H1 (cell line): ENCODE data around the gene RAB26. TPM values are rescaled to one million over a fixed set of nuclear protein-coding genes. Genes with fewer than 3 reads are reported as not detected.
"Not testable (repeated sequence)": the region's sequence is repeated elsewhere in the genome, so short reads cannot be mapped to it uniquely, and the experiment has no call there.

ENCODE experiments used
- CTCF ChIA-PET: fragments of 300-600 bp; sonication (Branson Sonifier 250); formaldehyde crosslinking; loops from one replicate; lab custom pipeline; 2021; ENCODE audit not compliant: partially characterized antibody; lab: Charles Lee
- POLR2A ChIA-PET: fragments of 300-600 bp; sonication (Branson Sonifier 250); formaldehyde crosslinking; loops from one replicate; lab custom pipeline; 2021; ENCODE audit warnings: inconsistent platforms; ENCODE audit not compliant: partially characterized antibody; lab: Charles Lee
- DNase-seq, 2 experiments: peaks; one replicate each; pipeline versions ENCODE4 v3.0.0 to v3.0.0-alpha.2; 2010 to 2022; ENCODE audit warnings: low spot score in 2 of 2, low read depth in 1 of 2, mixed read lengths in 1 of 2
- FAIRE-seq: peaks from 2 replicates; lab custom pipeline; 2011; peaks lifted over from hg19 to GRCh38; lab: Jason Lieb, UNC
- H2AFZ ChIP-seq: 2 replicates; pipeline ENCODE4 v1.8.1; 2012; ENCODE audit warnings: low read length, inconsistent platforms
- H2AK5ac ChIP-seq: 2 replicates; pipeline ENCODE4 v1.6.1; 2013; ENCODE audit warnings: low read depth, low read length
- H2BK120ac ChIP-seq: replicated peaks from 2 replicates; pipeline ENCODE3; 2013; ENCODE audit warnings: low read depth, low read length, inconsistent platforms
- H2BK12ac ChIP-seq: 2 replicates; pipeline ENCODE4 v1.6.1; 2013; ENCODE audit warnings: low read depth, low read length
- H2BK15ac ChIP-seq: 2 replicates; pipeline ENCODE4 v1.6.1; 2013; ENCODE audit warnings: low read length
- H2BK20ac ChIP-seq: 2 replicates; pipeline ENCODE4 v1.6.1; 2013; ENCODE audit warnings: low read length
- H2BK5ac ChIP-seq: 2 replicates; pipeline ENCODE4 v1.6.1; 2013; ENCODE audit warnings: low read depth, low read length
- H3K14ac ChIP-seq: 2 replicates; pipeline ENCODE4 v1.6.1; 2013; ENCODE audit warnings: inconsistent platforms; ENCODE audit not compliant: insufficient read length
- H3K18ac ChIP-seq: 2 replicates; pipeline ENCODE4 v1.6.1; 2013; ENCODE audit warnings: low read length; ENCODE audit errors: extremely low read depth
- H3K23ac ChIP-seq: 2 replicates; pipeline ENCODE4 v1.6.1; 2013; ENCODE audit warnings: inconsistent platforms; ENCODE audit not compliant: insufficient read length
- H3K23me2 ChIP-seq: 2 replicates; pipeline ENCODE4 v1.6.1; 2013; ENCODE audit warnings: low read depth, low read length
- H3K27ac ChIP-seq: 2 replicates; pipeline ENCODE4 v1.6.1; 2011; ENCODE audit warnings: low read depth, low read length, inconsistent platforms
- H3K27me3 ChIP-seq, 4 experiments: replicated peaks in 1 of 4; 1 replicate in 1 of 4; 2 replicates in 3 of 4; pipeline versions ENCODE4 v1.6.1 to v1.8.1; 2011 to 2013; ENCODE audit warnings: low read length in 3 of 4, mild to moderate bottlenecking in 3 of 4, inconsistent platforms in 2 of 4, mixed read lengths in 2 of 4, moderate library complexity in 1 of 4; ENCODE audit not compliant: control insufficient read depth in 3 of 4, insufficient read depth in 3 of 4; ENCODE audit errors: extremely low read depth in 1 of 4
- H3K36me3 ChIP-seq, 4 experiments: 2 replicates each; pipeline versions ENCODE4 v1.6.1 to v1.8.1; 2011 to 2013; ENCODE audit warnings: mild to moderate bottlenecking in 4 of 4, low read length in 3 of 4, moderate library complexity in 2 of 4, control low read depth in 1 of 4, inconsistent platforms in 1 of 4; ENCODE audit not compliant: insufficient read depth in 4 of 4, control insufficient read depth in 2 of 4
- H3K4ac ChIP-seq: replicated peaks from 2 replicates; pipeline ENCODE3; 2013; ENCODE audit warnings: low read length, low read depth, mixed read lengths, inconsistent platforms; ENCODE audit not compliant: insufficient read length
- H3K4me1 ChIP-seq, 4 experiments: replicated peaks in 1 of 4; 1 replicate in 1 of 4; 2 replicates in 3 of 4; pipeline versions ENCODE4 v1.6.1 to v1.8.1; 2011 to 2013; ENCODE audit warnings: low read length in 3 of 4, inconsistent platforms in 2 of 4, mixed read lengths in 1 of 4; ENCODE audit not compliant: insufficient read depth in 4 of 4, control insufficient read depth in 3 of 4
- H3K4me2 ChIP-seq, 2 experiments: 2 replicates each; pipeline versions ENCODE4 v1.6.1 to v1.8.1; 2011 to 2013; ENCODE audit warnings: low read depth in 2 of 2, low read length in 2 of 2, control low read depth in 1 of 2, inconsistent platforms in 1 of 2, mild to moderate bottlenecking in 1 of 2; ENCODE audit not compliant: insufficient read depth in 1 of 2
- H3K4me3 ChIP-seq, 4 experiments: fragments of 200-600, 300-600 bp in 1 of 4; sonication (generic), shearing (Covaris generic), sonication (Bioruptor Twin) in 1 of 4; 2 replicates each; pipeline versions ENCODE4 v1.5.1 to v1.8.1; 2011 to 2016; ENCODE audit warnings: low read length in 4 of 4, low read depth in 3 of 4, control low read depth in 2 of 4, inconsistent platforms in 2 of 4, mild to moderate bottlenecking in 2 of 4, mixed read lengths in 1 of 4, moderate library complexity in 1 of 4; ENCODE audit not compliant: insufficient read depth in 2 of 4; ENCODE audit errors: extremely low read depth in 1 of 4
- H3K56ac ChIP-seq: replicated peaks from 2 replicates; pipeline ENCODE3; 2013; ENCODE audit warnings: low read depth, mild to moderate bottlenecking, mixed read lengths, low read length, inconsistent platforms; ENCODE audit not compliant: insufficient read length
- H3K79me1 ChIP-seq: 2 replicates; pipeline ENCODE4 v1.6.1; 2013; ENCODE audit warnings: low read depth, low read length, control low read depth
- H3K79me2 ChIP-seq, 2 experiments: 2 replicates each; pipeline versions ENCODE4 v1.6.1 to v1.8.1; 2012 to 2013; ENCODE audit warnings: low read length in 2 of 2, mild to moderate bottlenecking in 2 of 2, inconsistent platforms in 1 of 2; ENCODE audit not compliant: insufficient read depth in 2 of 2, control insufficient read depth in 1 of 2
- H3K9ac ChIP-seq, 4 experiments: replicated peaks in 1 of 4; 1 replicate in 1 of 4; 2 replicates in 3 of 4; pipeline versions ENCODE4 v1.6.1 to v1.8.1; 2011 to 2013; ENCODE audit warnings: low read depth in 3 of 4, low read length in 3 of 4, control low read depth in 2 of 4, mild to moderate bottlenecking in 2 of 4, moderate library complexity in 2 of 4, inconsistent platforms in 1 of 4; ENCODE audit errors: extremely low read depth in 1 of 4
- H3K9me3 ChIP-seq, 2 experiments: 2 replicates each; pipeline versions ENCODE4 v1.6.1 to v1.8.1; 2012 to 2013; ENCODE audit warnings: mild to moderate bottlenecking in 2 of 2, moderate library complexity in 2 of 2, control low read depth in 1 of 2, inconsistent platforms in 1 of 2, low read depth in 1 of 2, low read length in 1 of 2, mixed read lengths in 1 of 2; ENCODE audit not compliant: insufficient read depth in 2 of 2
- H4K20me1 ChIP-seq, 2 experiments: replicated peaks in 1 of 2; 2 replicates each; pipeline versions ENCODE3 to v1.8.1; 2011 to 2013; ENCODE audit warnings: inconsistent platforms in 2 of 2, low read length in 2 of 2, mild to moderate bottlenecking in 1 of 2; ENCODE audit not compliant: insufficient read depth in 2 of 2, control insufficient read depth in 1 of 2
- H4K5ac ChIP-seq: 2 replicates; pipeline ENCODE4 v1.6.1; 2013; ENCODE audit warnings: low read length, low read depth, mixed read lengths, inconsistent platforms; ENCODE audit not compliant: insufficient read length
- H4K8ac ChIP-seq: 2 replicates; pipeline ENCODE4 v1.8.0; 2013; ENCODE audit warnings: mild to moderate bottlenecking, moderate library complexity, low read length, inconsistent platforms; ENCODE audit not compliant: insufficient read depth; ENCODE audit errors: extremely low read depth
- H4K91ac ChIP-seq: replicated peaks from 2 replicates; pipeline ENCODE3; 2013; ENCODE audit warnings: low read length, mixed read lengths, inconsistent platforms; ENCODE audit not compliant: insufficient read length
- WGBS, 2 experiments: shearing (Covaris generic) in 1 of 2; methylation state at CpG; one replicate each; pipeline versions ENCODE4 v1.1.6 to v1.1.7; 2013 to 2015; ENCODE audit warnings: low lambda C conversion rate in 2 of 2, mixed read lengths in 2 of 2, inconsistent platforms in 1 of 2, low coverage in 1 of 2, missing lambda C conversion rate in 1 of 2; ENCODE audit not compliant: insufficient replicate concordance in 2 of 2, insufficient coverage in 1 of 2, insufficient read length in 1 of 2; ENCODE audit errors: extremely low coverage in 1 of 2, missing lambda C conversion rate in 1 of 2; 5-methylcytosine and 5-hydroxymethylcytosine counted together
- polyA plus RNA-seq, 7 experiments: library from polyadenylated mRNA; depleted of rRNA in 3 of 7; stranded (reverse) in 5 of 7; unstranded in 2 of 7; fragments of >200 nt in 5 of 7; fragments of 200-250 nt in 2 of 7; gene quantifications; 1 replicate in 5 of 7; 2 replicates in 1 of 7; 4 replicates in 1 of 7; pipeline versions ENCODE4 v1.2.1 to v1.2.3, GENCODE V29; 2011 to 2013; ENCODE audit warnings: missing spikeins in 2 of 7, mixed read lengths in 2 of 7
- total RNA-seq: library from RNA; stranded (reverse); fragmentation: NEBNext Ultra II Directional; extraction: Animal tissue kit (Norgen Biotek cat#: 25700); gene quantifications from 2 replicates; pipeline ENCODE4 v1.2.1, GENCODE V29; 2021

The RAB26 gene
- total and polyA plus RNA-seq, 2 of the 8 experiments (the other 6 are each of a cell fraction or from before 2014, with no cell fraction given) = 4.3 to 5.4 TPM

DNA sequence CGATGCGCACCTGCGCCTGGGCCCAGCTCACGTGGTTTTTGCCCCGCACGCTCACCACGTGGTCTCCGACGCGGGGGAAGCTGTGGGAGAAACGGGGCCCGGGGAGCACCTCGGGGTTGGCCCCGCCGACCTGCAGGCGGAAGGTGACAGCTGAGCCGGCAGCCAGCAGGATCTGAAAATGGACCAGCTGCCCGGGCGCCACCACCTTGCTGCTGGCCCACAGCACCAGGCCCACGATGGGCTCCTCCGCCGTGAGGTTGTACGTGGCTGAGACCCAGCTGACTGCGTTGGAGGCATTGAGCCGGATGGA lies 39.2 kb upstream of the RAB26 start:
- H3K23me2 ChIP-seq, DNase-seq, H3K27ac ChIP-seq, H3K79me2 ChIP-seq, H3K4me2 ChIP-seq, H3K4me3 ChIP-seq, FAIRE-seq, H3K23ac ChIP-seq, H4K20me1 ChIP-seq, H3K9ac ChIP-seq, H3K56ac ChIP-seq, H2AFZ ChIP-seq, H4K5ac ChIP-seq, H2BK12ac ChIP-seq, H2BK20ac ChIP-seq, H2BK15ac ChIP-seq, H3K18ac ChIP-seq, H4K91ac ChIP-seq, H2BK120ac ChIP-seq, H3K4me1 ChIP-seq, H3K4ac ChIP-seq, H3K27me3 ChIP-seq, H4K8ac ChIP-seq, CTCF ChIA-PET, H3K14ac ChIP-seq, H2BK5ac ChIP-seq, H3K9me3 ChIP-seq, H3K79me1 ChIP-seq, H2AK5ac ChIP-seq: not testable (repeated sequence)
- WGBS, 2 experiments = 99% methylated on average over 20 of the region's 25 CpGs; no CpG with 5 or more reads in 1 of the 2 experiments
- POLR2A ChIA-PET = interaction anchor here (1.1 kb wide), 1 partner anchor 17 kb away, joined by 3 read pairs; no protein-coding TSS in a partner anchor
- peaks cover 0 to 38% (median 0%) of the 10 kb centered on the region in 4 experiments; a peak in 2 of 8 replicates for H3K36me3 ChIP-seq

- H2AFZ ChIP-seq, FAIRE-seq, DNase-seq, H2AK5ac ChIP-seq, H3K4me3 ChIP-seq, POLR2A ChIA-PET, H3K79me1 ChIP-seq, H2BK15ac ChIP-seq, H3K9ac ChIP-seq, H2BK12ac ChIP-seq, H2BK120ac ChIP-seq, H3K14ac ChIP-seq, H3K27me3 ChIP-seq, H3K56ac ChIP-seq, H3K79me2 ChIP-seq, H2BK20ac ChIP-seq, H3K4ac ChIP-seq, H3K23ac ChIP-seq, H2BK5ac ChIP-seq, H4K5ac ChIP-seq, H3K27ac ChIP-seq, H3K4me1 ChIP-seq, H3K23me2 ChIP-seq, H4K20me1 ChIP-seq, CTCF ChIA-PET, H3K9me3 ChIP-seq, H3K4me2 ChIP-seq, H3K18ac ChIP-seq, H4K8ac ChIP-seq, H4K91ac ChIP-seq: not testable (repeated sequence)
- WGBS, 2 experiments = 100% methylated on average over 4 of the region's 23 CpGs; no CpG with 5 or more reads in 1 of the 2 experiments
- peaks cover 0 to 40% (median 0%) of the 10 kb centered on the region in 4 experiments; a peak in 2 of 8 replicates for H3K36me3 ChIP-seq
Measured at GRCh38 chr16:2109872-2110271, 38.6 kb upstream of the RAB26 start.
